ENCODE results near the gene HYAL2.

The HYAL2 gene

DNA sequence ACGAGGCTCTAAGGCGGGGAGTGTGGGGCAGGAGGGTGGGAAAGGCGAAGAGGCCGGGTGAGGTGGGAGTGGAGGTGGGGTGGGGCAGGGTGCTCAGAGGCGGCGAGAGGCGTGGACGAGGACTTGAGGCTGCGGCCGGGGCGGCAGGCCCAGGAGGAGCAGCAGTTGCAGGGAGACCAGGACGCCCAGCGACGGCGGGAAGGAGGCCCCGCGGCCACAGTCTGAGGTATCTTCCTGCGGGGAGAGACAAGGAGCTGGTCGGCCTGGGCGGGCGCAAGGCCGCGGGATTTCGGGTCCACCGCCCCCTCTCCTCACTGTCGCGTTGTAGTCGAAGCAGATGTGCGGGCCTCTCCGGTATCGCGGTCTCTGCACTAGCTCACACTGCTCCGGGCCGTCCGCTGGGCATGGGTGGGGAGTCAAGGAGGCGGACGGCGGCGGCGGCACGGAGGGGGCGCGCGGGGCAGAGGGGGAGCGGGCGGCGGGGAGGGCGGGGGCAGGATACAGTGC lies 42.1 kb upstream of the HYAL2 start:
- no peak overlapping the region for H2AFZ ChIP-seq (ENCODE audit: low read length)
- H3K9ac ChIP-seq (ENCODE audit: low read depth, low read length, poor library complexity, severe bottlenecking) = no peak overlapping the region
- H3F3A ChIP-seq (ENCODE audit: low read depth) = no peaks in the 10 kb centered on the region
- H3K4me2 ChIP-seq (ENCODE audit: low read depth, low read length, poor library complexity, severe bottlenecking) = no peak overlapping the region
- no peaks in the 10 kb centered on the region for H3K9me2 ChIP-seq (replicated peaks; ENCODE audit: low read depth, low read length)
- H3K36me3 ChIP-seq (ENCODE audit: insufficient read depth, low read length) = no peaks in the 10 kb centered on the region
- no peak for TF ChIP-seq EZH2phosphoT487 (IDR thresholded peaks at IDR 0.05; ENCODE audit: borderline replicate concordance)
- TF ChIP-seq, protein P1, sequence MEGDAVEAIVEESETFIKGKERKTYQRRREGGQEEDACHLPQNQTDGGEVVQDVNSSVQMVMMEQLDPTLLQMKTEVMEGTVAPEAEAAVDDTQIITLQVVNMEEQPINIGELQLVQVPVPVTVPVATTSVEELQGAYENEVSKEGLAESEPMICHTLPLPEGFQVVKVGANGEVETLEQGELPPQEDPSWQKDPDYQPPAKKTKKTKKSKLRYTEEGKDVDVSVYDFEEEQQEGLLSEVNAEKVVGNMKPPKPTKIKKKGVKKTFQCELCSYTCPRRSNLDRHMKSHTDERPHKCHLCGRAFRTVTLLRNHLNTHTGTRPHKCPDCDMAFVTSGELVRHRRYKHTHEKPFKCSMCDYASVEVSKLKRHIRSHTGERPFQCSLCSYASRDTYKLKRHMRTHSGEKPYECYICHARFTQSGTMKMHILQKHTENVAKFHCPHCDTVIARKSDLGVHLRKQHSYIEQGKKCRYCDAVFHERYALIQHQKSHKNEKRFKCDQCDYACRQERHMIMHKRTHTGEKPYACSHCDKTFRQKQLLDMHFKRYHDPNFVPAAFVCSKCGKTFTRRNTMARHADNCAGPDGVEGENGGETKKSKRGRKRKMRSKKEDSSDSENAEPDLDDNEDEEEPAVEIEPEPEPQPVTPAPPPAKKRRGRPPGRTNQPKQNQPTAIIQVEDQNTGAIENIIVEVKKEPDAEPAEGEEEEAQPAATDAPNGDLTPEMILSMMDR (conservative IDR thresholded peaks at IDR 0.05; ENCODE audit: low read length) = no peak
- H3K27me3 ChIP-seq (ENCODE audit: insufficient read depth, low read length, poor library complexity, severe bottlenecking) = no peaks in the 10 kb centered on the region
- no peaks in the 10 kb centered on the region for H4K20me1 ChIP-seq (ENCODE audit: insufficient read depth, low read length, poor library complexity, severe bottlenecking)
- H3K4me1 ChIP-seq (ENCODE audit: insufficient read depth, low read length, poor library complexity, severe bottlenecking) = peaks cover 3% of the 10 kb centered on the region
- no peaks in the 10 kb centered on the region for H3K9me3 ChIP-seq (ENCODE audit: insufficient read depth, low read depth, low read length)
- H3K79me2 ChIP-seq (ENCODE audit: insufficient read depth, low read length) = no peaks in the 10 kb centered on the region
- H3K4me3 ChIP-seq (ENCODE audit: low read length, poor library complexity, severe bottlenecking) = no peak overlapping the region

DNA sequence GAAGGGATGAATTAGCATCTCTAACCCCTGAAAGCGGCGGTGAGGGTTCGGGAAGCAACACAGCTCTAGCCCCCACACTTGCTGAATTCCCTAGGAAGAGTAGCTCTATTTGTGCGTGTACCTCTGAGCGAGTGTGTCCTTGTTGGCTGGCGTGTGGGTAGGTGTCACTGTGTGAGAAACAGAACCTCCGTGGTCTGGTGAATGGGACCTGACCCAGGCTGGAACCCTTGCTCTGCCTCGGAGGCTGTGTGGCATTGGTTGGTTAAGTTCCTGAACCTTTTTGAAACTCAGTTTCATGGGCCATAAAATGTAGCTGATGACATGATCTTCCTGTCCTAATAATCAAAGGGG lies 37.2 kb upstream of the HYAL2 start:
- H3F3A ChIP-seq (ENCODE audit: low read depth) = no peaks in the 10 kb centered on the region
- H3K4me3 ChIP-seq (ENCODE audit: low read length, poor library complexity, severe bottlenecking) = peak overlapping the region; percentile 78
- H3K4me1 ChIP-seq (ENCODE audit: insufficient read depth, low read length, poor library complexity, severe bottlenecking) = peaks cover 34% of the 10 kb centered on the region
- H3K36me3 ChIP-seq (ENCODE audit: insufficient read depth, low read length) = peaks cover 4% of the 10 kb centered on the region; the same call in 1 of the 2 replicates
- no peaks in the 10 kb centered on the region for H3K9me2 ChIP-seq (replicated peaks; ENCODE audit: low read depth, low read length)
- H2AFZ ChIP-seq (ENCODE audit: low read length) = peak overlapping the region; percentile 73
- no peaks in the 10 kb centered on the region for H3K9me3 ChIP-seq (ENCODE audit: insufficient read depth, low read depth, low read length)
- H3K27me3 ChIP-seq (ENCODE audit: insufficient read depth, low read length, poor library complexity, severe bottlenecking) = no peaks in the 10 kb centered on the region
- no peak for TF ChIP-seq EZH2phosphoT487 (IDR thresholded peaks at IDR 0.05; ENCODE audit: borderline replicate concordance)
- TF ChIP-seq, protein P1 (conservative IDR thresholded peaks at IDR 0.05; ENCODE audit: low read length) = no peak
- H4K20me1 ChIP-seq (ENCODE audit: insufficient read depth, low read length, poor library complexity, severe bottlenecking) = peaks cover 37% of the 10 kb centered on the region
- H3K79me2 ChIP-seq (ENCODE audit: insufficient read depth, low read length) = peaks cover 45% of the 10 kb centered on the region
- H3K9ac ChIP-seq (ENCODE audit: low read depth, low read length, poor library complexity, severe bottlenecking) = no peak overlapping the region
- H3K4me2 ChIP-seq (ENCODE audit: low read depth, low read length, poor library complexity, severe bottlenecking) = peak overlapping the region; percentile 55

DNA sequence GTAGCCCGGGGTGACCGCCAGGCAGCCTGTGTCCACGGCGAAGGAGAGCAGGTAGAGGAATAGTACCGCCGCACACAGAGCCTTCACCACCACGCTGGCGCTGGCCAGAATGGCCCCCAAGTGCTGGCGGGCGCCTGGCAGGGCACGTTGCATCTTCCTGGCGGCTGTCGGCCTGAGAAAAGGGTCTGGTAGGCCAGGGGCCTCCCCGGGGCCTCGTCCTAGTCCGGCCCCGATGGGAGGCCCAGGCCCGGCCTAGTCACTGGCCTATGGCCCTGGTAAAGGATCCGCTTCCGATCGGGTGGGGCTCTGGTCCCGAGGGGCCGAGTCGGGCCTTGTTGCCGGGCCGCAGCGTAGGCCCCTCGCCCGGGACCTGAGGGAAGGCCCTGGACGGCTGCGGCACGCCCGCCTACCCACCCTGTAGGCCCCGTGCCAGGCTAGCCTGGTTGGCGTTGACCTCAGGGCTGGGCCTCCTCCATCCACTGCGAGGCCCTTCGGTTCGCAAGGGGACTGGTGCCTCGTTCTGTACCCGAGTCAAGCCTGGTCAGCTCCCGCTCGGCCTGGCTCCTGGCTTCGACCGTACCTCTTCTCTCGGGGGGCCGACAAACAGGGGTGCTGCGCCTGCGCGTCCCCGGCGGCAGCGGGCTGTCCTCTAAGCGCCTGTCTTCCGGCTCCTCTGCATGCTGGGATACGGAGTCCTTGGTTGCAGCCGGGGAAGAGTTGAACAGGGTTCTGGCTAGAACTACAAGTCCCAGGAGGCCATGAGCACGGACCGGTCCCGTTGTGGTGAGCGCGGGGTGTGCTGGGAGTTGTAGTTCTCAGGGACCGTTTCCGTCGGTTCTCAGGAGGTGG lies 36.6 kb upstream of the HYAL2 start, which contains the start of gene TMEM115:
TMEM115 (minus strand) TSS at position 611 of the 849 bp plus-strand sequence; CDS start at position 153, 458 bp downstream.
- no peaks in the 10 kb centered on the region for H3K9me3 ChIP-seq (ENCODE audit: insufficient read depth, low read depth, low read length)
- peaks cover 45% of the 10 kb centered on the region for H3K79me2 ChIP-seq (ENCODE audit: insufficient read depth, low read length)
- H3K9me2 ChIP-seq (replicated peaks; ENCODE audit: low read depth, low read length) = no peaks in the 10 kb centered on the region
- H3K27me3 ChIP-seq (ENCODE audit: insufficient read depth, low read length, poor library complexity, severe bottlenecking) = no peaks in the 10 kb centered on the region
- peak within 1 kb of the TSS; percentile 84 for H3K9ac ChIP-seq (ENCODE audit: low read depth, low read length, poor library complexity, severe bottlenecking)
- peak within 1 kb of the TSS; percentile 92 for H3K4me2 ChIP-seq (ENCODE audit: low read depth, low read length, poor library complexity, severe bottlenecking)
- peak within 1 kb of the TSS; percentile 78 for H3K4me3 ChIP-seq (ENCODE audit: low read length, poor library complexity, severe bottlenecking)
- H3K36me3 ChIP-seq (ENCODE audit: insufficient read depth, low read length) = peaks cover 9% of the 10 kb centered on the region; the same call in 1 of the 2 replicates
- H3F3A ChIP-seq (ENCODE audit: low read depth) = no peaks in the 10 kb centered on the region
- peak within 1 kb of the TSS; percentile 73 for H2AFZ ChIP-seq (ENCODE audit: low read length)
- peaks cover 37% of the 10 kb centered on the region for H4K20me1 ChIP-seq (ENCODE audit: insufficient read depth, low read length, poor library complexity, severe bottlenecking)
- TF ChIP-seq, protein P1 (conservative IDR thresholded peaks at IDR 0.05; ENCODE audit: low read length) = no peak
- no peak for TF ChIP-seq EZH2phosphoT487 (IDR thresholded peaks at IDR 0.05; ENCODE audit: borderline replicate concordance)
- H3K4me1 ChIP-seq (ENCODE audit: insufficient read depth, low read length, poor library complexity, severe bottlenecking) = peaks cover 34% of the 10 kb centered on the region
